DND-41 (cell line): ENCODE data around the gene ASPRV1.

Experiments used
- CTCF ChIP-seq: IDR thresholded peaks from 2 replicates; pipeline ENCODE4 v1.5.1; 2012; ENCODE audit warnings: borderline replicate concordance, low read length, moderate library complexity, mild to moderate bottlenecking; ENCODE audit not compliant: poor library complexity, severe bottlenecking; ENCODE audit errors: extremely low read depth
- EZH2 ChIP-seq: IDR thresholded peaks from 3 replicates; pipeline ENCODE4 v1.6.1; 2012; ENCODE audit warnings: borderline replicate concordance, low read depth, mild to moderate bottlenecking, moderate library complexity, low read length, inconsistent platforms; ENCODE audit not compliant: severe bottlenecking

- no peak for TF ChIP-seq CTCF
- no peak for TF ChIP-seq EZH2
Measured at GRCh38 chr2:69918401-69918800, 43.0 kb downstream of the ASPRV1 start.
